ENCODE data around the gene RELN.
"Not testable (repeated sequence)": the region's sequence is repeated elsewhere in the genome, so short reads cannot be mapped to it uniquely, and the experiment has no call there.

Gene RELN

GRCh38 chr7:103791894-103792293 is 197.6 kb downstream of the RELN start:
- DNase-seq (ENCODE audit: low read depth, low spot score), result no peak

- DNase-seq (ENCODE audit: low read depth, low spot score), result not testable (repeated sequence)
Observed at GRCh38 chr7:103787041-103787440, 202.4 kb downstream of the RELN start.

- no peak for DNase-seq (ENCODE audit: low read depth, low spot score)
Observed at GRCh38 chr7:103784646-103785286, 204.7 kb downstream of the RELN start.

GRCh38 chr7:103781409-103781808 is 208.0 kb downstream of the RELN start:
- DNase-seq (ENCODE audit: low read depth, low spot score), result no peak

- not testable (repeated sequence) for DNase-seq (ENCODE audit: low read depth, low spot score)
Observed at GRCh38 chr7:103780561-103780960, 208.9 kb downstream of the RELN start.

- no peak for DNase-seq (ENCODE audit: low read depth, low spot score)
Observed at GRCh38 chr7:103777440-103777839, 212.0 kb downstream of the RELN start.

GRCh38 chr7:103773726-103774125 is 215.7 kb downstream of the RELN start:
- no peak for DNase-seq (ENCODE audit: low read depth, low spot score)

- no peak for DNase-seq (ENCODE audit: low read depth, low spot score)
Observed at GRCh38 chr7:103772171-103772773, 217.2 kb downstream of the RELN start.

- no peak for DNase-seq (ENCODE audit: low read depth, low spot score)
Observed at GRCh38 chr7:103771294-103771693, 218.2 kb downstream of the RELN start.

- DNase-seq (ENCODE audit: low read depth, low spot score), result no peak
Observed at GRCh38 chr7:103766660-103767059, 222.8 kb downstream of the RELN start.

GRCh38 chr7:103765901-103766300 is 223.6 kb downstream of the RELN start:
- DNase-seq (ENCODE audit: low read depth, low spot score), result no peak

- DNase-seq (ENCODE audit: low read depth, low spot score), result no peak
Observed at GRCh38 chr7:103764901-103765300, 224.6 kb downstream of the RELN start.

- no peak for DNase-seq (ENCODE audit: low read depth, low spot score)
Observed at GRCh38 chr7:103762877-103763276, 226.6 kb downstream of the RELN start.

GRCh38 chr7:103762065-103762760 is 227.2 kb downstream of the RELN start:
- no peak for DNase-seq (ENCODE audit: low read depth, low spot score)

GRCh38 chr7:103752995-103753394 is 236.5 kb downstream of the RELN start:
- no peak for DNase-seq (ENCODE audit: low read depth, low spot score)

GRCh38 chr7:103751311-103751880 is 238.1 kb downstream of the RELN start:
- DNase-seq (ENCODE audit: low read depth, low spot score), result no peak

GRCh38 chr7:103748680-103749079 is 240.8 kb downstream of the RELN start:
- no peak for DNase-seq (ENCODE audit: low read depth, low spot score)

GRCh38 chr7:103735377-103735776 is 254.1 kb downstream of the RELN start:
- DNase-seq (ENCODE audit: low read depth, low spot score), result no peak

- no peak for DNase-seq (ENCODE audit: low read depth, low spot score)
Observed at GRCh38 chr7:103731169-103731568, 258.3 kb downstream of the RELN start.

- no peak for DNase-seq (ENCODE audit: low read depth, low spot score)
Observed at GRCh38 chr7:103729026-103729425, 260.4 kb downstream of the RELN start.

GRCh38 chr7:103727982-103728610 is 261.4 kb downstream of the RELN start:
- DNase-seq (ENCODE audit: low read depth, low spot score), result no peak

GRCh38 chr7:103719070-103719469 is 270.4 kb downstream of the RELN start:
- DNase-seq (ENCODE audit: low read depth, low spot score), result no peak
